ENCODE results near the gene CDK18.
"Not testable (repeated sequence)": the region's sequence is repeated elsewhere in the genome, so short reads cannot be mapped to it uniquely, and the experiment has no call there.

The CDK18 gene

DNA sequence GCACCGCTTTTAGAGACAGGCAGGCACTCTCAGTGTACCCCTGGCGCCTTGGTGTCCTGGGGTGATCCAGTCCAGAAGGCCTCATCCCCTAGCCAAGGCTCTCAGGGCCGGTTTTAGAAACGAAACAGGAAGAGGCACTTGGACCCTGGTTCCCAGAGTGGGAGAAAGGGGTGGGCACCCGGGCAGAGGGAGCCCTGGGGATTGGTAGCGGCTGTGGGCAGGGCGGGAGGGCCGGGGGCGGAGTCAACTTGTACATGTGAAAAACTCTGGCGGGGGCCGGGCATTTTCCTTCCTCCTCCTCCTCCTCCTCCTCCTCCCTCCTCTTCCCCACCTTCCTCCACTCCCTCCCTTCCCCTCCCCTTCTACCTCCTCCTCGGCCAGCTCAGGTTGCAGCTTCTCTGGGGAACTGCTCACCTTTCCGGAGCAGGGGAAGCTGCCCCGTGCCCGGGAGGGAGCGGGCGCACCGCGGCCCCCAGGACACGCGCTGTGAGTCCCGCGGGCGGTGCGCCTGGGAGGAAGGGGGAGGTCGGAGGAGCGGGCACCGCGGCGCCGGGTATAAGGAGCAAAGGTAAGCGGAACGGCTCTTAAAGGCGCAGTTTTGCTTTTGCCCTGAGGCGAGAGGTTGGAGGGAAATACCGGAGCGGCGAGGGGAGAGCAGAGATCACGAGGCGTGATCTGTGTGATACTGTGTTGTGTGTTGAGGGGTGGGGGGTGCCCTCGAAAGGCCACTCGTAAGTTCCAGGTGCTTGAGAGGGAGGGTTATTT, at the start of gene CDK18:
Gene CDK18, plus strand, starts transcription at position 359 of the 765 bp plus-strand sequence. CDS start 18,499 bp downstream, outside the sequence.
- peak; percentile 25 for DNase-seq (ENCODE audit: low read depth)

DNA sequence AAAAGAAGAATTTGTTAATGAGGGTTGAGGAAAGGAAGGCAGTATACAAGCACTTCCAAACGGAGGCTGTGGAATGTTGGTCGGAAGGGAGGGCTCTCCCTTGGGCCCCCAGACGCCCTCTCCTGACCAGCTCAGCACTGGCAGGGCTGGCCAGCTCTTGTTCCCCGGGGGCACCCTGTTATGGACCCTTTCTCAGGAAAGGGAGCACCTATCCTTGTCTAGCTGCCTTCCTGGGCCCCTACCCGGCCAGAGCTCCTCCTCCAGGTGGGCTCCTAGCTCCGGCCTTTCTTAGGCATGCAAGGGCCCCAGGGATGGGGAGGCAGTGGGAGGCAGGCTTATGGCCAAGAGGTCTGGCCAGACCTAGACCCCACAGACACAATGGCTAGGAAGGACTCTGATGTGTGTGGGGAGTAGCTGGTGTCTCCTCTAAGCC, 49.5 kb upstream of the CDK18 start:
- DNase-seq (ENCODE audit: low read depth) = no peak

DNA sequence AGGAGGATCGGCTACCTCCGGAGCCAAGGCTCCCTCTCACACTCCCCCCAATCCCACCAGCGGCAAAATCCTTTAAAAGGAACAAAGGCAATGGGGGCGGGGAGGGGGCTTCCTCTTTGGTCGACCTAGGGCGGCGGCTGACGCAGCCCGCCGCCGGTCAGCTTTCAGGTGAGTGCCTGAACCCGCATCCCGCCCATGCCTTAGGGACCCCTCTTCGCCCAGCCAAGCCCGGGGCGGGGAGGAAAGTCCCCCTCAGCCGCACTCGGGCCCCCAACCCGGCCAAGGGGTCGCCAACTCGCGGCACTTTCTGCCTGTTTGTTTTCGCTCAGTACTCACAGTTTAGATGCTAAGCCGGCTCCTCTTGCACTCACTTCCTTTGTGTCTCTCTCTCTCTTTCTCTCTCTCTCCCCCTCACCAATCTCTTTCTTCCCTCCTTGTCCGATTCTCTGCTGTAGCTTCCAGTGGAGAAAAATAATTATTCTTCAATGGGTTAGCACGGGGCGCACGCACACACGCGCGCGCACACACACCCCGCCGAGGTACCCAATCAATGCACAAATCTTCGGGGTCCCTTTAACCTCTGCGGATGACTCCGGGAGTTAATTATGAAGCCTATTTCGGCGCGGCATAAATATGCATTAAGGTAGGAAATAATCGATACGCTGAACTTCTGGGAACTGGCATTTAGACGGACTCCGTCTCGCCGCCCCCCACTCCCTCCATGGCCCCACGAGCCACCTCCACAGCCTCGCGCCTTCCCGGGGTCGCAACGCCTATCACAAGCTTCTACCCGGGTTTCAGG, 48.7 kb upstream of the CDK18 start, which contains the start of gene BLACAT1:
Gene BLACAT1, minus strand, starts transcription at position 465 of the 802 bp plus-strand sequence.
- no peak for DNase-seq (ENCODE audit: low read depth)

DNA sequence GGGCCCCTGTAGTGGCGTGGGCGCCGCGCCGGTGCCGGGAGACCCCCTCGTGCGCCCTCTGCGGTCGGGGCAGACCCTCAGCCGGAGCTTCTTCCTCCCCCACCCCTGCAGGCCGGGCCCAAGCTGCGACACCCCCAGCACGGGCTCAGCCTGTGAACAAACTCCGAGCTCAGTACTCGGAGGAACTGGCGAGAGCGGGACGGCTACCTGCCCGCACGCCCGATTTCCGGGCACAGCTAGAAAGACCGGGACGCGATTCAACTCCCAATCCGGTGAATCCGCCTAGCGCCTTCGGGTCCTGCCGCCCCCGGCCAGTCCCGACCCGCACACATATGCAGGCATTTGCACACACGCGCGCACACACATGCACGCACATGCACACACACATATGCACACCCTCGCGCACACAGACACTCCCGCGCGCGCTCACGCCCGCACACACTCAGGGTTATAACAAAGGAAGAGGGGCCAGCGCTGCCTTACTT, 48.0 kb upstream of the CDK18 start:
- no peak for DNase-seq (ENCODE audit: low read depth)

DNA sequence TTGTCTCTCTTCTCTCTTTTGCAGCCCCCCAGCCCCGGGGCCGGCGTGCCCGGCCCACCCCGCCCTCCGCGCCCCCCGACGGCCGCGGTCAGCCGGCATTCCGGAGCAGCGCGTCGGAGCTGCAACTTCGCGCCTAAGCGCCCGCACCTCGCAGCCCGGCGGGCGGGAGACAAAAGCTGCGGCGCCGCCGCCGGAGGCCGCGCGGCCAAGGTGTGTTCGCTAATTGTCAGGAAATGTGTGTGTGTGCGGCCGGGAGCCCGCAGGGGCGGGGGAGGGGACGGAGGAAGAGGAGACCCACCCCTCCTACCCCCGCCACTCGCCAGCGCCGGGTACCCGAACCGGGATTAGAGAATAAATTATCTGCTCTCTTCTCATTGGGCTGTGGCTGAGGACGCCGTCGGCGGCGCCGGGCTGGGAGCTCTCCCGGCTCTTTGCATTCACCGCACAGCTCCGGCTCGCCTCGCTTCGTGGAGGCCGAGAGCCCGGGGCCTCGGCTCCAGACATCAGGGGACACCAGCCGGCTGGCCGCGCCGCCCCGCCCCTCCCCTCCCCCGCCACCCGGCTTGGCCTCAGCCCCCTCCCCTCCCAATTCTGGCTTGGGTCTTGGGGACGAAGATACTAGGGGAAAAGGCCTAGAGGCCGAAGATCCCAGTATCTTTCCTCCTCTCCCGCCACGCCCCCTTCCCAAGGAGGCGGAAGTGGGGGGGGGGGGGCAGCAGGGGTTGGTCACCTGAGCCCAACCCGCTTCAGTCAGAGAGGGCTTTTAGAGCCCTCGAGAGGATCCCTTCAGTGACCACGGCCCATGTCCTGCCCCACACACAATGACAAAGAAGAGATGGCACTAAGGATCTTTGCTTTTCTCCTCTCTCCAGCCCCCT, 47.4 kb upstream of the CDK18 start:
- DNase-seq (ENCODE audit: low read depth) = no peak

DNA sequence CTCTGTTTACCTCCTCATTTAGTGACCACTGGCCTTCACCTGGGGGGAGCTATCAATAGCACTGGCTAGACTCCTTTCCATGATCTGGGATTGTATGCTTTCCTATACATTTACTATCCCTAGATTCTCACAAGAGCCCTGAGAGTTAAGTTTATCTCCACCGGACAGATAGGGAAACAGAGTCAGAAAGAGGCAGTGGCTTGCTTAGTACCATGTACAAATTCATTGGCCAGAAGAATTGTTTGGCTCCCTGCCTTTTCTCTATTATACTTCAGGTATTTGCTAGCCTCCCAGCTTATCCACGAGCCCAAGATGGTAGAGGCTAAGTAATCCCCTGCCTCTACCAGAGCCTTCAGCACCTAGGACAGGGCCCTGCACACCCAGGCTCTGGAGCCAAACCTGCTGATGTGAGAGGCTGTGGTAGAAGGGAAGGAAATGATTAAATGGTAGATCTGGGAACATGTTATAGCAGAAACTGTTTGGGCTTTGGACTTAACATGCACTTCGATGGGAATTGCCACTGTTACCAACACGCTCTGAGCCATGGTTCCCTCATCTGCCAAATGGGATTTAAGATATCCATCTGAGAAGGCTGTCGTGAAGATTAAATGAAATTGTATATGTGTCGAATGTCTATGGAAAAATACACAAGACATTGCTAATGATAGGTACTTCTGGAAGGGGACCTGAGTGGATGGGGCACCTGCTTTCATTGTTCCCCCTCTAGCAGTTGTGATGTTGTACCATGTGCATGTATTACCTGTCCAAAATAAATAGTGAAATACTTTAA, 45.5 kb upstream of the CDK18 start:
- no peak for DNase-seq (ENCODE audit: low read depth)

DNA sequence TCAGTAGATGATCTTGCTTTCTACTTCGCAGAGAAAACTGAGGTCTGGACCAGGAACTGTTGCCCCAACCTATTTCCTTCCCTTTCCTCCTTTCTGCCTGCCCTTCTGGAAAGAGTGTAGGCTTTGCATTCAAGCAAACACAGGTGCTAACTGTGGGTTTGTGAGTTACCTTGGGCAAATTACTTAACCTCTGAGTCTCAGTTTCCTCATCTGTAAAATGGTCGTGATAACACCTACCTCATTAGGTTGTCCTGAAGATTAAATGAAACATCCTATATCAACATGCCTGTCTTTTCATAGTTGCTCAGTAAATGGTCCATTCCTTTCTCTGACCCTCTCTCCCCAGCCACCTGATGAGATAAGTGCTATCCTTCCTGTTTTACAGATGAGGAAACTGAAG, 39.1 kb upstream of the CDK18 start:
- DNase-seq (ENCODE audit: low read depth) = no peak

DNA sequence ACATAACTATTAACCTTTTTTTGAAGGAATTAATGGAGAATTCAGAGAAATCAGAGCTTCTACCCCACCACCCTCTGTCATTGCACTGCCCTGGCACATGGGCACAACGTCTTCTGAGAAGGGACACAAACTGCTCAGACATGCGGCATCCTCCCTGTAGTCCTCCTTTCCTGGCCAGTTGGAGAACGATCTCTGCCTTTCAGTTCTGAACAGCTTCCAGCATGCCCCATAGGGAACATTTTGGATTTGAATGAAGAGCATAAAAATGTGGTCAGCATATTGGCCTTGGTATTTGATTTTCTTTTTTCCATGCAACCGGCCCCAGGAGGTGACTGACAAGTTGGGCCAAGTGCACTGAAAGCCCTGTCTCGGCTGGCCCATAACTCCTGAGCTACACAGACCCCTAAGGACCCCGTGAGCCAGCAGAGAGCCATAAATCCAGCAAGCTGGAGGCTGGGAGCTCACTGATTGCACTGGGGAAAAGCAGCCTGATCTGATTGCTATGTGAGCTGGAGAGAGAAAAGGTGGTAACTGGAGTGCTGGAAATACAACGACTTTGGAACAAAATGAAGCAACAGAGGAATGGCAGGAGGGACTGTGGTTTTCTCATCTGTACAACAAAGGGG, 37.8 kb upstream of the CDK18 start:
- no peak for DNase-seq (ENCODE audit: low read depth)

DNA sequence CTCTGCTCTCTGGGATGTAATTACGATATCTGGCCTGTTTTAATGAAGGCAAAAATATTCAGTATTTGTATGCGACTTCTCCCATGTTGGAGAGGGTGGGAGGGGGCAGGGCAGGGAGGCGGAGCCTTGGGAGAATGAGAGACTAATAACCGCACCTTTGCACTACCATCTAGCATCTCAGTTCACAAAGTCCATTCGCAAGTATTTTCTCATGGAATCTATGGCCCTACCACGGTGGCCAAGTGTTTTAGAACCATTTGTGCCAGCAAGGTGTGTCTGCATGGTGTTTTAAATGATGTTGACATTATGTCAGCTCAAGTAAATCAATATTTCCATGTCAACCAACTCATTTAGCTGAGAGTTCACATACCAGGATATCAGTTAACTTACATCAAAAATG, 34.3 kb upstream of the CDK18 start:
- no peak for DNase-seq (ENCODE audit: low read depth)

DNA sequence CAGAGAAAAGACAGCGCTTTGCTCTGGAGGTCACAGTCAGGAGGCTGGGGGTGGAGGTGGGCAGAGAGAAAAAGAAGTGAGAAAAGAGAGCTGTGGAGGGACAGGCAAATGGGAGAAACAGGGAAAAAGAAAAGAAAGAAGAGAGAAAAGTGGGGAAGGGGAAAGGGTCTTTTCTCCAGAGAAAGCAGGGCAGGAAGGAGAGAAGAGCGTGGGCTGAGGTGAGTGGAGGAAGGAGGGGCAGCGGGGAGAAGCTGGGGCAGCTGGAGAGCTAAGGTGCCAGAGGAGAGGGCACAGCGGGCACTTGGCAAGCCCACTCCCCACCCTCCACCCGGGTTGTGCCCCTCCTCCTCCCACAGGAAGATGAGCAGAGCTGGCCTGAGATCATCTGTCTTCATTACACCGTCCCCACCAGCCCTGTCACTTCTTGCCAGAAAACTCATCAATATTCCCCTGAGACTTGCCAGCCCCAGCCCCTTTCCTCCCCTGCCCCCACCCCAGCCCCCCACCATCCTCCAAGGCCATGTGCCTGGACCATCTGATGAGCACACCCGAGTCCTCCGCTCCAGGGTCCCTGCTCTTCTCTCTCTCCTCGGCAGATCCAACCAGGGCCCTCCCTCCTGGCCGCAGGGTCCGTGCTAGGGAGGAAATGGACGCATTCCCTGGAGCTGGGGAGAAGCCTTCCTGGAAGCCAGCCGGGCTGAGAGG, 31.6 kb upstream of the CDK18 start:
- DNase-seq (ENCODE audit: low read depth) = no peak

DNA sequence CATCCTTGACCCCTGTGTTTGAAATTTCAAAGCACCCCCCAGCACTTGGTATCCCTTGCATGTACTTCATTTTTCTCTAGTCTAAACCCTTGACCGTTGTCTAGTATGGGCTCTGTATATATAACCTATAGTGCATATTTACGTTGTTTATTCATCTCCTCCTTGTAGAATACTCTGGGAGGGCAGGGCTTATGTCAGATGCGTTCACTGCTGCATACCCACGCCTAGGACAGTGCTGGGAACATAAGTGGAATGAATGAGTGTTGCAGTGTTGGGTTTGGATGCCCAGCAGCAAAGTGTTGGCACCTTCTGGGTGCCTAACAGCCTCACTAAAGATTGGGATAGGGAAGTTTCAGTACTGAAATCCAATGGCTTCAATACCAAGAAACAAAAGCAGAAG, 31.0 kb upstream of the CDK18 start:
- DNase-seq (ENCODE audit: low read depth) = no peak

DNA sequence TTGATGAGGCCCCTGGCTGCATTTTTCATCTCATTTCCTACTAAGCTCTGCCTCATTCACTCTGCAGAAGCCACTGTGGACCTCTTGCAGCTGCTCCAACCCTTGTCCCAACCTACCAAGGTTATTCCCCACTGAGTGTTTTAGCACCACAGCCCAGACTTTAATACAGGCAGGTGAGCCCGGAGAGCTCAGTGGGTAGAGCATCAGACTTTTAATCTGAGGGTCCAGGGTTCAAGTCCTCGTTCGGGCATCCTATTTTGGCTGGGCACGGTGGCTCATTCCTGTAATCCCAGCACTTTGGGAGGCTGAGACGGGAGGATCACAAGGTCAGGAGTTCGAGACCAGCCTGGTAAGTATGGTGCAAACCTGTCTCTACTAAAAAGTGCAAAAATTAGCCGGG, 30.5 kb upstream of the CDK18 start:
- no peak for DNase-seq (ENCODE audit: low read depth)

DNA sequence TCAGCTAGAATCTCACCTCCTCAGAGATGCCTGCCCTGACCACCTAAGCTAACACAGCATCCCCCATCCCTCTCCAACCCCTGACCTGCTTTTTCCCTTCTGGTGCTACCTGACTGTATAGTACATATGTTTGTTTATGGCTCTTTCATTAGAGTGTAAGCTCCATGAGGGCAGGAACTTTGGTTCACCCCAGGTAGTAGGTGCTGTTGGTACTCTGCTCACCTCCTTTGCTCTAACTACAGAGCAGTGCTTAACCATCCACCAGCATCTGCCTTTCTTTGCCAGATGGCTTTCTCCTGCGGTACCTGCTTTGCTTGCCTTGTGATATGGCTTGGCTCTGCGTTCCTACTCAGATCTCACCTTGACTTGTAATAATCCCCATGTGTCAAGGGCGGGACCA, 29.9 kb upstream of the CDK18 start:
- DNase-seq (ENCODE audit: low read depth) = no peak

DNA sequence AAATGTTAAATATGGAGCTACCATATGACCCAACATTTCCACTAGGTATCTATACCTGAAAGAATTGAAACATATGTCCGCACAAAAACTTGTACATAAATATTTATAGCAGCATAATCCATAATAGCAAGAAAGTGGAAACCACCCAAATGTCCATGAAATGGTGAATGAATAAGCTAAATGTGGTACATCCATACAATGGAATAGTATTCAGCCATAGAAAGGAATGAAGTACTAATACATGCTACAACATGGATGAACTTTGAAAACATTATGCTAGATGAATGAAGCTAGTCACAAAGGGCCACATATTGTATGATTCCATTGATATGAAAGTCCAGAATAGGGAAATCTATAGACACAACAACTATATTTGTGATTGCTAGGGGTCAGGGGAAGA, 28.6 kb upstream of the CDK18 start:
- no peak for DNase-seq (ENCODE audit: low read depth)

DNA sequence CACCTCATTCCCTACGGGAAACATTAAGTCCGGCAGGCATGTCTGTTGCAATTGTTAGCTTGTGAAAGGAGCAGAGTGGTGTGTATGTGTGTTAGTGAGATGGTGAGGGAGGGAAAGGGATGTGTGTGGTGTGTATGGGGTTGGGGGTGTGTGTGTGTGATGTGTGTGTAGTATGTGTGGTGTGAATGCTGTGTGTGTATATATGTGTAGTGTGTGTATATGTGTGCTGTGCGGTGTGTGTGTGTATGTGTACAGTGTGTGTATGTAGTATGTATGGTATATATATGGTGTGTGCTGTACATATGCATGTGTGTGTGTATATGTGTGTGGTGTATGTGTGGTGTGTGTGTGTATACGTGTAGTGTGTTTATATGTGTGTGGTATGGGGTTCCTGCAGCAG, 27.8 kb upstream of the CDK18 start:
- DNase-seq (ENCODE audit: low read depth) = no peak

DNA sequence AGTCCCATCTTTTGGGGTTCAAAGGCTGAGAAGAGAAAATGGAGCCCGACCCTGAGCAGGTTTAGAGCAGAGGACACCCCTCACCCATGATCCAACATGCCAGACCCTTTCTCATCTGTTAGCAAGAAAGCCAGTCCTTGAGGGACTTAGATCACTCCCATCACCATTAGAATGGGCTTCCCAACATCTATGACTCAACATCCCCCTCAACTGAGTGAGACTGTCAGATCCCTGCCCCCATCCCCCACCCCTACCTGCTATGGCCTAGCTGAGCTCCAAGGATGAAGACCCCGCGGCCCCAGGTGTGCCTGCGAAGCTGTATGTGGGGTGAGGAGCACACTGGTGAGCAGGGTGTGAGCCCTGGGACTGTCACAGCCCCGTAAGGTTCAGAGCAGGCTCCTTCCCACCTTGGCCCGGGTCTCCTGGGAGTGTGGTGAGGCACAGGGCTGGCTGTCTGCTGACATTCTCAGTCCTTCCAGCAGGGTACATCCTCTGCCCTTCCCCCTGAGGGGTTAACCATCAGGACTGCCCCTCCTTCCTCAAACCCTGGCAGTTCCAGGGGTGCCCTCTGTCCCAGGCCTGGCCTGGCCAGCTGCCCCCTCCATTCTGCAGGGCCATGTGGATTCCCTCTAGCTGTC, 27.2 kb upstream of the CDK18 start:
- DNase-seq (ENCODE audit: low read depth) = no peak

DNA sequence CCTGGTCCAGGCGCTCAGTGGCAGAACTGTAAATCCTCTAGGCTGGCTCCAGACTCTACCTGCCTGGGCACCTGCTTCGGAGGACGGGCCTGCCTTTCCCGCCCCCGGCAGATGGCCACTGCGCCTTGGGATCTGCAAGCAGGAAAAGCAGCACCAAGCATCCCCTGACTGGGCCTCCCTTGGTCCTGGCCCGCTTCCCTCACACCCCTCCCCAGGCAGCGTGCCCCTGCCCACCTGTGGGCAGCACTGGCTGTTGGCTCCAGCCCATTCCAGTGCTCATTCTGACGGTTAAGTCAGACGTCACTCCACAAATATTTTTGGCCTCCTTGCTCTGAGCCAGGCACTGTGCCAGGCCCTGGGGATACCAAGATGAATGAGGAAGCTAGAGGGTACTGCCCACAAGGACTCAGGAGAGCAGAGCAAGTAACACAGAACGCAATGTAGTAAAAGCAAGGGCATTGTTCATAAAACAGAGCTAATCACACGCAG, 26.7 kb upstream of the CDK18 start:
- no peak for DNase-seq (ENCODE audit: low read depth)

DNA sequence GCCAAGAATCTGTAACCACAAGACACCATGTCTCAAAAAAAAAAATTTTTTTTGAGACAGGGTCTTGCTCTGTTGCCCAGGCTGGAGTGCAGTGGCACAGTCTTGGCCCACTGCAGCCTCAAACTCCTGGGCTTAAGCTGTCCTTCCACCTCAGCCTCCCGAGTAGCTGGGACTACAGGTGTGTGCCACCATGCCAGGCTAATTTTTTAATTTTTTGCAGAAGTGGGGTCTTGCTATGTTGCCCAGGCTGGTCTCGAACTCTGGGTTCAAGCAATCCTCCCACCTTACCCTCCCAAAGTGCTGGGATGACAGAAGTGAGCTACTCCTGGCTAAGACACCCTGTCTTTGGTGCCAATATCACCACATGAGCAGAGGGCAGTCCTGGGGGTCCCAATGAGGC, 25.5 kb upstream of the CDK18 start:
- not testable (repeated sequence) for DNase-seq (ENCODE audit: low read depth)

DNA sequence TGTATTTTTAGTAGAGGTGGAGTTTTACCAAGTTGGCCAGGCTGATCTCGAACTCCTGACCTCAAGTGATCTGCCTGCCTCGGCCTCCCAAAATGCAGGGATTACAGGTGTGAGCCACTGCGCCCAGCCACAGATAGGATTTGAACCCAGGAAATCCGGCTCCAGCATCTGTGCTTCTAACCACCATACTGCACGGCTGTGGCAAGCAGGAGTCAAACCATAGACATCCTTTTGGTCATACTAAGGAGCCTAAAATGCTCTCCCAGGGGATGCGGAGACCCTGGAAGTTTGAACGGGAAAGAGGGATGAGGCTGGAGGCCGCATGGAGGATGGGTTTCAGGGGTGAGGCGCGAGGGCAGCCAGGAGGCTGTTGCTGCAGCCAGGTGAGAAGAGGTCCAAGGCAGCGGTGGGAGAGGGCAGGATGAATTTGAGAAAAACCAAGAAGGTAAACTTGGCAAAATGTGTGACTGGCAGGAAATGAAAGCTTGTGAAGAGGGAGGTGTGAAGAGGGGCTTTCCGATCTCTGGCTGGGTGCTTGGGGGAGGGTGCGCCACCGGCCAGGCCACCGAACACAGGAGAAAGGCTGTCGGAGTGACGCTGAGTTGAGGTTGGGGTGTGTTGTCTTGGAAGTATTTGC, 24.0 kb upstream of the CDK18 start:
- DNase-seq (ENCODE audit: low read depth) = peak; percentile 57

Measured in stimulated activated CD8-positive, alpha-beta memory T cell treated with anti-CD3 and anti-CD28 coated beads, Interleukin-12 subunit alpha, Interleukin-12 subunit beta, amount 100 ng/mL, for 4 hours (primary cell).